Right forelimb (tissue), 1 donor: ENCODE results near the gene FBXO39.
"Not testable (repeated sequence)": the region's sequence is repeated elsewhere in the genome, so short reads cannot be mapped to it uniquely, and the experiment has no call there.

ENCODE experiments used
- DNase-seq: peaks from one replicate; pipeline ENCODE4 v3.0.0-alpha.2; 2018

Gene FBXO39

DNA sequence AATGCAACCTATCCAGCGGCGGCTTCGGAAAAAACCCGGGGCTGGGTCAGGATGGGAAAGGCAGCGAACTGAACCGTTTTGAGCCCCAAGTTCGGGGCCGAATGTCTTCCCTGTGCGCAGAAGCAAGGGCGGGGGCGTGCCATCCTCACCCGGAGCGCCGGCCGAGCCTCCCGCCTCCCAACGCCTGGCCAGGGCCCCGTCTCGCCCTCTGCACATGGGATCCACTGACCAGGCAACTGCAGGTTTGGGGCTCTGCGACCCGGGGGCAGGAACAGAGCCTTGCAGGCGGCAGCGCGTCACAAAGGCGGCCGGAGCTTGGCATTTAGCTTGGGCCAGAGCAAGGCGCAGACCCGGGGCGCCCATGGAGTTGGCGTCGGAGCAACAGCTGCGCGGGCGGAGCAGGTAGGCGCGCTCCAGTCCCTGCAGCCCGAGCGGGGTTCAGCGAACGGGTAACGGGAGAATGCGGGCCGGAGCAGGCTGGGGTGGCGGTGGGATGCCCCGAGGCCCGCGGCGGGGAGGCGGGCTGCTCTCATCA lies at the start of gene FBXO39:
TSS of gene FBXO39 (plus strand) at position 345 of the 535 bp plus-strand sequence. CDS start 3,654 bp downstream, outside the sequence.
- no peak for DNase-seq

DNA sequence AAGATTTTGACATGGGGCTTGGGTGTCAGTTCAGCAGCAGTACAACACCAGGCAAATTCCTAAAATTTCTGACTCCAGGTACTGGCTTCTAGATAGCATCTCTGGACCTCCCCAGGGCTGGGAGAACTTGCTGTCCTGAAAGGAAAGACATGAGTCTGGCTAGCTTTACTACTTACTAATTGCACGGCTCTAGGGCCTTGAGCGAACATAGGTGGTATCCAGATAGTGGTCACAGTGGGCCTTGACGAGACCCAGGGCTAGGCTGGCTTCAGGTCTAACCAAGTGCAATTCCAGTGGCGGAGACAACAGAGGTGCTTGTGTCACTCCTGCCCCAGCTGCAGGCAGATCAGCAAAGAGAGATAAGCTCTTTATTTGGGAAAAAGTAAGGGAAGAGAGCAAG lies 46.5 kb upstream of the FBXO39 start:
- DNase-seq = no peak

DNA sequence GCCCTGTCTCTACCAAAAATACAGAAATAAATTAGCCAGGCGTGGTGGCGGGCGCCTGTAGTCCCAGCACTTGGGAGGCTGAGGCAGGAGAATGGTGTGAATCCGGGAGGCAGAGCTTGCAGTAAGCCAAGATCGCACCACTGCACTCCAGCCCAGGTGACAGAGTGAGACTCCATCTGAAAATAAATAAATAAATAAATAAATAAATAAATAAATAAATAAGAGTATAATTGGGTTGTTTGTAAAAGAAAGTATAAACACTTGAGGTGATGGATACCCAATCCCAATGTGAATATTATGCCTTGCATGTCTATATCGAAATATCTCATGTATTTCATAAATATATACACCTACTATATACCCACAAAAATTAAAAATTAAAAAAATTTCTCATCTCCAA lies 29.4 kb upstream of the FBXO39 start:
- not testable (repeated sequence) for DNase-seq

DNA sequence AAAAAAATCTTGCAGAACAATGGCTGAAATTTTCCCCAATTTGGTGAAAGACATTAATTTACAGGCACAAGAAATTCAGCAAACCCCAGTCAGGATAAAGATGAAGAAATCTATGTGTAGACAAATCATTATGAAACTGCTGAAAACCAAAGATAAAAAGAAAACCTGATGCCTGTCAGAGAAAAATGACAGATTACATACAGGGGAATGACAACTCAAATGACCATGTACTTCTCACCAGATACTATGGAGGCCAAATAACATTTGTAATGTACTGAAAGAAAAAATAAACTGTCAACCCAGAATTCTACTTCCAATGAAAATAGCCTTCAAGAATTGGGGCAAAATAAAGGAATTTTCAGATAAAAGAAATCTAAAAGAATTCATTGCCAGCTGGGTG lies 27.4 kb upstream of the FBXO39 start:
- DNase-seq = no peak

DNA sequence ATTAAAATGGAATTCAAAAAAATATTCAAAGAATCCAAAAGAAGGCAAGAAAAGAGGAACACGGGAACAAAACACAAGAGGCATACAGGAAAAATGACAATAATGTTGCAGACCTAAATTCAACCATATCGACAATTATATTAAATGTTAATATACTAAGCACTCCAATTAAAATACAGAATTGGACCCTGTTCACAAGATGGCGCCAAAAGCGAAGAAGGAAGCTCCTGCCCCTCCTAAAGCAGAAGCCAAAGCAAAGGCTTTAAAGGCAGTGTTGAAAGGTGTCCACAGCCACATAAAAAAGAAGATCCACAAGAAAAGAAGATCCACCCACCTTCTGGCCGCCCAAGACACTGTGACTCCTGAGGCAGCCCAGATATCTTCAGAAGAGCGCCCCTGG lies 26.5 kb upstream of the FBXO39 start:
- DNase-seq = no peak

DNA sequence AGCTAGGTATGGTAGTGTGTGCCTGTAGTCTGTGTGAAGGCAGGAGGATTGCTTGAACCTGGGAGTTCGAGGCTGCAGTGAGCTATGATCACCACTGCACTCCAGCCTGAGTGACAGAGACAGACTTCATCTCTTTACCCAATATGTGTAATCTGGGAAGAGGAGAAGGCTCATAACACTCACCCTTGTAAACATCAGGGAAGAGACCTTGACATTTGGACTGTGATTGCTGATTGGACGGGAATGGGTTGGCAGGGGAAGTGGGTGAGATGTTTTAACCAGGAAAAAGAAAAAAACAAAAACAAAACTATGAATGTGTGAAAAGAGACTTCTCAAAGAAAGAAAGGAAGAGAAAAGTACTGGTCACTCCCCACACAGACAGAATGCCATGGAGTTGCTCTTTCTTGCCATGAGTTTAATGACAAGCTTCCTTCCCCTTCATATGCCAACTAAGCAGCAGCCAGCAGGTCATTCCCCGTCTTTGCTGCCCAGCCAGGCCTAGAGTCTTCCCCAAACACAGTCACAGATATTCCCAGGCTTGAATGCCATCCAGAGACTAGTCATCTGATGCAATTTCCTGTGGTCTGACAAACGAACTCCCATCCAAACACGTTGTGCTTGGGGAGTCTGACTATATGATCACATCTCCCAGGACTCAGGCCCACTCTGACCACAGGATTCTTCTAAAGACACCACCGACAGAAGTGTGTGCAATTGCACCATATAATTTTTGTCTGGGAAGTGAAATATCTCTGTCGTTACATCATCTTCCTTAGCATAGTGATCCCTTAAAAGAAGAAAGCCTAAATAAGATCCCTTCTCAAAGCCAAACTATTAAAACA lies 23.7 kb upstream of the FBXO39 start:
- peak; percentile 60 for DNase-seq

DNA sequence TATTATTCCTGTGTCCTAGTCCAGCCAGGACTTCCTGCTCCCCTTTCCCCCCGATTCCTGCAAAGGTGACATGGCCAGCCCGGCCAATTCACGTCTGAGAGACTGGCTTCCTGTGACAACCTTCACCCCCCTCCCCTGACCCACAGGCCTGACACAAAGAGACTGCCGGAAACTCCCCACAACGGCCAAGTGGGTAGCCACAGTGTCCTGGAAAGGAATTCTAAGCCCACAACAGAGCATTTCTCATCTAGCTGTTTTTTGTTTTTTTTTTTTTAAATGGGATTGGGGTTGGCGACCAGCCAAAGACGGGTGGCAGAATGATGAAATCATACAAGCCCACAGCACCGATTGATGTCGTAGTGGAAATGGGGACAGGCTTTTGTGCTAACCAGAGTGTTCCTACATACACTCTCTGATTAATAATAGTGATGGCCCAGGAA lies 23.0 kb upstream of the FBXO39 start:
- DNase-seq = peak; percentile 54

DNA sequence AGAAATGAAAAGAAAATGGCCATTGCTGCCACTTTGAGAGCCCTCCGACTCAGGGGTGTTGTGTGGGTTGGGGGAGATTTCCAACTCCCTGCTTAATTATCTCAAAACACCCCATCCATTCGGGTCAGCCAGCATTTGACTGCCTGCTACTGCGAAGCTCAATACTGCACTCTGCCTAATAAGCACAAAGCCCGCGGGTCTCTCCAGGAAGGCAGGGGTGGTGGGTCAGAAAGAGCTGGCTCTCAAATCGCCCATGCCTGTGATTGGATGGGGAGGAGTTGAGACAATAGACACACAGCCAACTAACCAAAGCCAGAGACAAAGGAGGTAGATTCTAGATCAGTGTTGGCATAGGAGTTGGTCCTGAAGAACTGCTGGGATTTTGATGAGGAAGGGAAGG lies 22.5 kb upstream of the FBXO39 start:
- DNase-seq = no peak

DNA sequence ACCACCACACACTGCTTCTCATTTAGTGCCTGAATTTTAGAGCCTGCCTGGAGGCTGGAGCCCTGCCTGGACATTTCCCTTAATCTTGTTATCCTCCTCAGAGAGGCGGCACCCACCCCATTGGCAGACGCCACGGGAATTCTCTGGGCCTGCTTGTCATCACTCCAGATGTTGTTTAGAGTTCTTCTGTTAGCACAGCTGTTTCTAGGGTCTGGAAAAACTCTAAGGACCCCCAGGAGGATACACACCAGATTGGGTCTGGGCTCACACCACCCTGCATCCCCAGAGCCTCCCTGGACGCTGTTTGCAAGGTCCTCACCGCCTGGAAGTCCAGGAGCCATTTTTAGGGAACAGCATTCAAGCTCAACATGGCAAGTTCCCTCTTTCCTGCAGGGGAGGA lies 20.7 kb upstream of the FBXO39 start:
- DNase-seq = no peak

DNA sequence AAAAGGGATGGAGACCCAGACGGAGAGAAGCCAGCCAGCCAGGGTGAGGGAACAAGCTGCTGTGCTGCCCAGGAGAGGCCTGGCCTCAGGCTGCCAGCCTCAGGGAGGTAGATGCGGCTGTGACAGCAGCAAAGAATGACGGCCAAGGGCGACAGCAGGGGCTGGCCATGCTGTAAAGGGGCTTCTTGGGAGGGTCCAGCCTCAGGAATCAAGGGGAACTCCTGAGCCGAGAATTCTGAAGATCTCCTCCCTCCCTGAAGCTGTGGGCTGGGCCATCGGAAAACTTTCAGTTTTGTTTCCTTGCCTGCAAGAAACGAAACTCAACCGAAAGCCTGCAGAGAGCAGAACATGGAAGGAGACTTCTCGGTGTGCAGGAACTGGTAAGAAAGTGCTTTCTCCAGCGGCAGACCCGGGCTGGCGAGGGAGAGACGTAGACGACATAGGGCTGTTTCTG lies 20.3 kb upstream of the FBXO39 start, which contains the start of gene XAF1:
TSS of gene XAF1 (plus strand) at position 316 of the 454 bp plus-strand sequence. CDS start at position 349, 33 bp downstream.
- DNase-seq = peak; percentile 55

DNA sequence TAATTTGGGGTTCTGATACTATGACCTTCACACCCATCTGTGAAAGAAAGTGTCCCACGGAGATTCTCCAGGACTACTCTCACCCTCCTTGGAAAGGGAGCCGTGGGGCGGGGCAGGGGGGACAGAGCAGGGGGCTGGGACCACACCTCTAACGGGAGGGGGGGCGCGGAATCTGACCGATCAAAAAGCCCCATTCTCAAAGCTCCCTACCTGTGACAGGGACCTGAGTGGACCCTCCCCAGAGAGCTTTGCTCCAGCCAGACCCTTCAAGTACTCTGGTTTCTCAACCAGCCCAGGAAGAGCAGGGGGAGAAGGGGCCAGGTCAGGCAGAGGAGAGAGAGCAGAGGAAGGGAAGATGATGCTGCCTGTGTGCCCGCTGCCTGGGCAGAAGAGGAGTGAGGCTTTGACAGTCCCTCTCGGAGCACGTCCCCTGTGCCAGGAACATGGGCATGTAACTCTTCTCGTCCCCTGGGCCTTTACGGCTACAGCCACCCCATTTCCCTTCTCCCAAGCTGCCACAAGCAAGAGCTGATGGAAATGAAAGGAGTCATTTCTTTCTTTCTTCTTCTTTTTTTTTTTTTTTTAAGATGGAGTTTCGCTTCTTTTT lies 19.5 kb upstream of the FBXO39 start:
- DNase-seq = no peak

DNA sequence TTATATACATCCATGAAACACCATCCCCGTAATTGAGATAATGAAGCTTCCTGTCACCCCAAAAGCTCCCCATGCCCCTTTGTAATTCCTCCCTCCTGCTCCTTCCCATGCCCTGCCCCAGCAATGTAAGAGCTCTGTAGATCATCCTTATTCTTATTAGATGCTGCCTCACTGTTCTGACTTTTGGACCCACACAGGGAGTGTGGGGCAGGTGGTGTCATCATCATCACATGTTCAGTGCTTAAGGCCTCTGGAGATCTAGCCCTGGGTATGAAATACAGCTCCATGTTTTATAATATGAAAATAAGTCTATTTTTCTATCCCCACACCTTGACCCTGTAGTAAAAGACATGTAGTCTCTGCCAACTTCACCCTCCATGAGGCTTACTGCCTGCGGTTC lies 18.3 kb upstream of the FBXO39 start:
- no peak for DNase-seq

DNA sequence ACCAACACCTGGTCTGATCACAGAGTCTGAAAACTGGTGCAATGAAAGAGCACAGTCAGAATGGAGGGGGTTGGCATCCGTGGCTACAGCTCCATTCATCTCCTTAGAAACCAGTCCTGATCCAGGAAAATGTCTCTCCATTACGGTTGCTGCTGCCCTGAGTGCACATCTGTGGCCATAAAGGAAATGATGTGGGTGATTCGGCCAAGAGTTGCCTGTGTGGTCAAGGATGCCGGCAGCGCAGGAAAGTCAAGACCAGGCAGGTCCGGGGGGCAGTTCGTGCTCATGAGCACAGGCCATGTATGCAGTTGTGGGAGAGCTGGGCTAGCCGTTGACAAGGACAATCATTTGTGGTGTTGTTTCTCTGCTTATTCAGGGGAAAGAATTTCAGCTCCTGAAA lies 14.2 kb upstream of the FBXO39 start:
- no peak for DNase-seq

DNA sequence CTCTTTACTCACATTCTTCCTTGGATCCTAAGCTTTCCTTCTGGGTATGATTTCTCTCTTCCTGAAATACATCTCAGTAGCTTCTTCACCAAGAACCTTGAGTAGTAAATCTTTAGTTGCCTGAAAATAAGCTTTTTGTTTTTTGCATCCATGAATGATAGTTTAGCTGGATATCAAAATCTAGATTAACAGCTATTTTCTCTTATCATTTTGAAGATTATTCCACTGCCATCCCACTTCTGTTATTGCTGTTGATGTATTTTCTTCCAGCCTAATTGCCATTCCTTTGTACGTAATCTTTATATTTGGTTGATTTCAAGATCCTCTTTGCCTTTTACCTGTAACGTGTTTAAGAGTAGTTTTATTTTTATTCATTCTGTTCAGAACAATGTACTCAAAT lies 7.6 kb upstream of the FBXO39 start:
- no peak for DNase-seq

DNA sequence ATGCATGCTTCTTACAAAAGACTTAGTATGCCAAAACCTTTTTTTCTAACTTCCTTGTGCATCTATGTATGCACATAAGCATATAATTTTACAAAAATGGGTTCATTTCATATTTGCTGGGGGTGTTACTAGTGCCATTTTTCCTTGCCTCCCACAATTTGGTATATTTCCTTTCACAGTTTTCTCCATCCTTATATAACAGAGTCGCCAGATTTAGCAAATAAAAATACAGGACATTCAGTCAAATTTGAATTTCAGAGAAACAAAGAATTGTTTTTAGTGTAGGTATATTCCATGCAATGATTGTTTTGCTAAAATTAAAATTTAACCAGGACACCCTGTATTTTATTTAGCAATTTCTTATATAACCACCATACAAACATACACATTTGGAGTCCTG lies 4.0 kb upstream of the FBXO39 start:
- no peak for DNase-seq

DNA sequence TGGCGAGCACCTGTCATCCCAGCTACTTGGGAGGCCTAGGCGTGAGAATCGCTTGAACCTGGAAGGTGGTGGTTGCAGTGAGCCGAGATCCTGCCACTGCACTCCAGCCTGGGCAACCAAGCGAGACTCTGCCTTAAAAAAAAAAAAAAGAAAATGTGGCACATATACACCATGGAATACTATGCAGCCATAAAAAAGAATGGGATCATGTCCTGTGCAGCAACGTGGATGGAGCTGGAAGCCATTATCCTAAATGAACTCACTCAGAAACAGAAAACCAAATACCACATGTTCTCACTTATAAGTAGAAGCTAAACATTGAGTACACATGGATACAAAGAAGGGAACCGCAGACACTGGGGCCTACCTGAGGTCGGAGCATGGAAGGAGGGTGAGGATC lies 1.1 kb upstream of the FBXO39 start:
- not testable (repeated sequence) for DNase-seq

DNA sequence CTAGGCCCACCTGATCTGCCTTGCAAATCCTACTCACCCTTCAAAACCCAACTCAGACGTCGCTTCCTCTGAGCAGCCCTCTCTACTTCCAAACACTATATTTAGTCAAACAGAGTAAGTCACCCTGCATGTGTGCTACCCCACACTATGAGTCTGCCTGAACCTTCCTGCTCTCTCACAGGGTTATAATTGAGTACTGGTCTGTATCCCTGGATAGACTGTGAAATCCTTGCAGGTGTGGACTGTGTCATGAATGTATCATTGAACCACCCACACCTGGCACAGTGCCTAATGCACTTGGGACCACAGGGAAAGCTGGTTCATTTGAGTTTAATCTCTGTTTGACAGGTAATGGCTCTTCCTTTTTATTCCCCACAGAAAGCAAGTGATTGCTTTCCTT lies 3.4 kb downstream of the FBXO39 start:
- DNase-seq = no peak

DNA sequence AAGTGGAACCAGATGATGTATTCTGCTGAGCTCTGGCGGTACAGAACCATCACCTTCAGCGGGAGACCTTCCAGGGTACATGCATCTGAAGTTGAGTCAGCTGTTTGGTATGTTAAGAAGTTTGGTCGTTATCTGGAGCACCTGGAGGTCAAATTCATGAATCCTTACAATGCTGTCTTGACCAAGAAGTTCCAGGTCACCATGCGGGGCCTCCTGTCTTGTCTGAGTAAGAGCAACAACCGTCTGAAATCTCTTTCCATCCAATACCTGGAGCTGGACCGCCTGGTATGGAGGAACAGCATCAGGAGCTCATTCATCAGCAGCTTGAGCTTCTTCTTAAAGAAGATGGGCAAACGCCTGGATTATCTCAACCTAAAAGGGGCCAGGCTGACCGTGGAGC lies 4.0 kb downstream of the FBXO39 start:
- no peak for DNase-seq

DNA sequence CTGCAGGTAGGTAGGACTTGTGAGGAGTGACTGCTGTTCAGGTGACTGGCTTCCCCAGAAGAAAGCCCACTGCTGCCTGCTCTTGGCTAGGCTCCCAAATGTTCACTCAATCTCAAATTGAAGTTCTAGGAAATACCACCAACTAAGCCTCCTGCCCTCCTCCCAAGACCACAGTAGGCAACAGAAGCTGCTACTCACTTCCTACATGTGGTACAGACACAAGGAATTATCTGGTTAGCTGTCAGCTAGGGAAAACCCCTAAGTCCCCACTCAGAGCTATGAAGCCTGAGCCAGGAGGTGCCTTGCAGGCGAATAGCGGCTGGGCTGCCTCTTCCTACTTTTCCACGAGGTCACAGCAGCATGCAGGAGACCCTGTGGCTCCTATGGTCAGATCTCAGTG lies 4.9 kb downstream of the FBXO39 start:
- no peak for DNase-seq

DNA sequence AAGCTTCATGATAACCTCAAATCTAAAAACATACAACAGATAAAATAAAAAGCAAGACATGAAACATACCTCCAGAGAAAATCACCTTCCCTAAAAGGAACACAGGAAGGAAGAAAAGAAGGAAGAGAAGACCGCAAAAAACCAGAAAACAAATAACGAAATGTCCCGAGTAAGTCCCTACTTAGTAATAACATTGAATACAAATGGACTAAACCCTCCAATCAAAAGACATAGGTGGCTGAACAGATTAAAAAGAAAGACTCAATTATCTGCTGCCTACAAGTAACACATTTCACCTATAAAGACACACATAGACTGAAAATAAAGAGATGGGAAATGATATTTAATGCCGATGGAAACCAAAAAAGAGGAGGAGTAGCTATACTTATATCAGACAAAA lies 6.2 kb downstream of the FBXO39 start:
- no peak for DNase-seq

DNA sequence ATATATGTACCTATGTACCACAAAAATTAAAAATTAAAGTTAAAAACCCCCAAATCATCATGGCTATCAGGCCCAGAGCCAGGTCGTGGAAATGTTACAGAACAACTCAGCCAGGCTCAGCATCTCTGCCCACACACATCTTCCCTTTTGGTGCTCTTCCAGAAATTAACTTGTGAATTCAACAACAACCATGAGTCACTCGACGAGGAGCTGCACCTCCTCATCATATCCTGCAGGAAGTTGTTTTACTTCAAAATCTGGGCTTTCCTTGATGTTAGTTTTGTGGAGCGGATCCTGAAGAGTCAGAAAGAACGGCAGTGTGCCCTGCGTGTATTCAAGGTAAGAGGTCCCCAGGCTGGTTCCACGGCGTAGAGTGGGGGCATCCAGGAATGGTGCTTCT lies 10.6 kb downstream of the FBXO39 start:
- no peak for DNase-seq

DNA sequence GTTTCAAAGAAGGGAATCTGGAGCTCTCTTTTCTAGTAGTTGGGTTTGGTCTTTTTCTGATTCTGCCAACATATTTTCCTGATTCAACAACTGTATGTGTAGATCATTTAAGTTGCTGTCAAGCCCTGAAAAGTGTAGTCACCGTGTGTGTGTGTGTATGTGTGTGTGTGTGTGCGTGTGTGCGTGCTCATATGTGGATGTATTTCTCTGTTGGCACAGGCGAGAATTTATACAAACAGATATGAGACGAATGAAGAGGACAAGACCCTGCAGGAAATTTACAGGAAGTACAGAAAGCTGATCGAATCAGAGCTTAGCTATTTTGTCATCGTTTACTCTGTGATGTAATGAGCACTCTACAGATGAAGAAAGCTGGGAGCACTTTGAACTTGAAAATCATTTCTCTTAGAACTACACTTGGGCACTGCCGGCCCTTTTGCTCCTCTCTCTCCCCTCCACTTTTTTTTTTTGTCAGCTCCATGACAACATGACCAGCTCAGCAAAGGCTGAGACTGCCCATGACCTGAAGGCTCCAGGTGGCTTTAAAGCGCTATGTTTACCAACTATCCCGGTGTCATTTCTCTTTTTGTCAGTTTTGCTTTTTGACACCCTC lies 11.2 kb downstream of the FBXO39 start:
- DNase-seq = no peak

DNA sequence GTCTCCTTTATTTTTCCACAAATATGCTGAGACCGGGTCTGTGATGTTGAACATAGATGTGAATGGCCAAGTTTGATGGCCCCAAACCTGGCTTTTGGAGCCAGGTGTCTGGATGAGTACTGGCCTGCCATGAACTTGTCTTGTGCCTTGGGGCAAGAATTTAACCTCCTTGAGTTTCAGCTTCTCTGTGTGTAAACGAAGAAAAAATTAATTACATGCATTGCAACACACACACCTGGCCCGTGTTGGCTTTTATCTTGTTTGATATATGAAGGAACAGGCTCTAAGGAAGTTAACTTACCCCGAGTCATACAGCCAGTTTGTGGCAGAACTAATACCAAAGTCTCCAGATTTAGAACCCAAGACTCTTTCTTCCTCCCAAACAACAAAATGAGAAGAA lies 13.1 kb downstream of the FBXO39 start:
- DNase-seq = no peak
